22Rv1 (cell line): Measurements from ENCODE around the gene LZTS2.

Experiments used
- ZFX ChIP-seq: fragments of 450-650 bp; IDR thresholded peaks from 2 replicates; pipeline ENCODE4 v1.6.1; 2017; ENCODE audit warnings: antibody characterized with exemption, borderline replicate concordance
- TF ChIP-seq, protein P1 (sequence below): fragments of 450-650 bp; IDR thresholded peaks from 2 replicates; pipeline ENCODE4 v1.5.1; 2017; ENCODE audit warnings: mild to moderate bottlenecking

DNA sequence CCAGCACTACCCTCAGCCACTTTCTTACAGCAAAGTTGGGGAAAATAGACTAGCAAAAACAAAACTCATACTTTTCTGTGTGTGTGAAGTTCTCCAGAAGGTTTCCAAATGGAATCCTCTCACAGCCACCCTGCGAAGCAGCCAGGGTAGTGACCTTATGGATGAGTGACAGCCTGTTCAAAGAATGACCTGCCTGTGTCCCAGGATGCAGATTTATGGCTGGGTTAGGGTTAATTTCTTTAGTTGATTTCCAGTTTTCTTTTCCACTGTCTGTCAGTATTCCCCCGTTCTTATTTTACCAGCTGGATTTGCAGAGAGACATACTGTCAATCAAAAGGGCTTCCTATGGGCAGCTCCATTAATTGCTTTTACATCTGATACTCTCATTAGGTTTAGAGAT is 32.7 kb upstream of the LZTS2 start:
- TF ChIP-seq, protein P1, sequence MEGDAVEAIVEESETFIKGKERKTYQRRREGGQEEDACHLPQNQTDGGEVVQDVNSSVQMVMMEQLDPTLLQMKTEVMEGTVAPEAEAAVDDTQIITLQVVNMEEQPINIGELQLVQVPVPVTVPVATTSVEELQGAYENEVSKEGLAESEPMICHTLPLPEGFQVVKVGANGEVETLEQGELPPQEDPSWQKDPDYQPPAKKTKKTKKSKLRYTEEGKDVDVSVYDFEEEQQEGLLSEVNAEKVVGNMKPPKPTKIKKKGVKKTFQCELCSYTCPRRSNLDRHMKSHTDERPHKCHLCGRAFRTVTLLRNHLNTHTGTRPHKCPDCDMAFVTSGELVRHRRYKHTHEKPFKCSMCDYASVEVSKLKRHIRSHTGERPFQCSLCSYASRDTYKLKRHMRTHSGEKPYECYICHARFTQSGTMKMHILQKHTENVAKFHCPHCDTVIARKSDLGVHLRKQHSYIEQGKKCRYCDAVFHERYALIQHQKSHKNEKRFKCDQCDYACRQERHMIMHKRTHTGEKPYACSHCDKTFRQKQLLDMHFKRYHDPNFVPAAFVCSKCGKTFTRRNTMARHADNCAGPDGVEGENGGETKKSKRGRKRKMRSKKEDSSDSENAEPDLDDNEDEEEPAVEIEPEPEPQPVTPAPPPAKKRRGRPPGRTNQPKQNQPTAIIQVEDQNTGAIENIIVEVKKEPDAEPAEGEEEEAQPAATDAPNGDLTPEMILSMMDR, result no peak
- TF ChIP-seq ZFX, result no peak
